Panc1 (cell line): Measurements from ENCODE around the gene NNMT. TPM values are rescaled to one million over a fixed set of nuclear protein-coding genes. Genes with fewer than 3 reads are reported as not detected.

ENCODE experiments used
- ATAC-seq: fragments of 200-7000 bp; cut with Tn5 transposase; 2 replicates; pipeline ENCODE4 v1.9.1; 2020; ENCODE audit warnings: mild to moderate bottlenecking, moderate library complexity
- BruUV-seq: library from RNA; stranded (reverse); fragments of 400-500 nt; replicated peaks from 2 replicates; lab custom pipeline; 2021; lab: Mats Ljungman, UMichigan
- CTCF ChIA-PET: fragments of 300-600 bp; sonication (Branson Sonifier 250); formaldehyde crosslinking; loops from one replicate; lab custom pipeline; 2022; ENCODE audit warnings: antibody characterized with exemption; lab: Charles Lee
- POLR2A ChIA-PET: fragments of 300-600 bp; sonication (Branson Sonifier 250); formaldehyde crosslinking; loops from one replicate; lab custom pipeline; 2022; ENCODE audit warnings: antibody characterized with exemption; lab: Charles Lee
- DNase-seq: peaks from one replicate; pipeline ENCODE4 v3.0.0-alpha.2; 2010; ENCODE audit warnings: low read depth, low spot score
- H3K27ac ChIP-seq: 2 replicates; pipeline ENCODE4 v1.5.1; 2011; ENCODE audit warnings: mild to moderate bottlenecking, low read length, inconsistent platforms
- H3K27me3 ChIP-seq: fragments of 200-500 bp; sonication (Bioruptor generic); 2 replicates; pipeline ENCODE4 v1.6.0; 2014; ENCODE audit warnings: low read length, inconsistent platforms; ENCODE audit not compliant: control insufficient read depth, insufficient read depth
- H3K36me3 ChIP-seq: fragments of 200-500 bp; sonication (Bioruptor generic); 2 replicates; pipeline ENCODE4 v1.5.1; 2014; ENCODE audit warnings: inconsistent platforms, mild to moderate bottlenecking, low read length, moderate library complexity; ENCODE audit not compliant: control insufficient read depth, insufficient read depth
- H3K4me1 ChIP-seq: 2 replicates; pipeline ENCODE4 v1.5.1; 2011; ENCODE audit warnings: inconsistent platforms, mild to moderate bottlenecking, low read length, moderate library complexity; ENCODE audit not compliant: control insufficient read depth, insufficient read depth
- H3K4me3 ChIP-seq, 2 experiments: 2 replicates each; pipeline ENCODE4 v1.5.1; 2011 to 2012; ENCODE audit warnings: low read depth in 2 of 2, low read length in 2 of 2, mild to moderate bottlenecking in 2 of 2, inconsistent platforms in 1 of 2, moderate library complexity in 1 of 2
- H3K9me3 ChIP-seq: fragments of 200-500 bp; sonication (Bioruptor generic); 2 replicates; pipeline ENCODE4 v1.5.1; 2014; ENCODE audit warnings: low read depth, mild to moderate bottlenecking, inconsistent platforms, low read length, moderate library complexity; ENCODE audit not compliant: control insufficient read depth, insufficient read depth
- POLR2AphosphoS5 ChIP-seq: IDR thresholded peaks from 2 replicates; pipeline ENCODE4 v1.6.1; 2012; ENCODE audit warnings: mild to moderate bottlenecking, low read depth, low read length, moderate library complexity
- SIN3A ChIP-seq: IDR thresholded peaks from 2 replicates; pipeline ENCODE4 v1.6.1; 2012; ENCODE audit warnings: low read depth, mild to moderate bottlenecking, low read length, moderate library complexity, borderline replicate concordance; ENCODE audit not compliant: insufficient read depth
- TCF7L2 ChIP-seq: IDR thresholded peaks from 2 replicates; pipeline ENCODE4 v1.6.1; 2011; ENCODE audit warnings: mild to moderate bottlenecking, low read depth, low read length, inconsistent platforms
- in situ Hi-C: cut with HindIII; loops from 2 replicates; pipeline ENCODE4 v1.10.0; 2016; ENCODE audit warnings: low sequenced_read_pairs, low pct_unique_long_range_greater_than_20kb
- intact Hi-C: fragments of 100-400 bp; cut with micrococcal nuclease; formaldehyde crosslinking; loops from one replicate; pipeline ENCODE4 v1.10.0; 2022; ENCODE audit not compliant: unreplicated experiment
- total RNA-seq: library from RNA; stranded (reverse); gene quantifications from one replicate; pipeline ENCODE4 v1.2.1, GENCODE V29; 2021; ENCODE audit not compliant: unreplicated experiment
- TF ChIP-seq, protein P1 (sequence below): fragments of 450-650 bp; IDR thresholded peaks from 2 replicates; pipeline ENCODE4 v1.5.1; 2017; ENCODE audit warnings: mild to moderate bottlenecking
- TF ChIP-seq, protein P2 (sequence below), 2 experiments: IDR thresholded peaks; 2 replicates each; pipeline ENCODE4 v1.6.1; 2011 to 2012; ENCODE audit warnings: low read depth in 2 of 2, control low read depth in 1 of 2, low read length in 1 of 2, mild to moderate bottlenecking in 1 of 2, moderate library complexity in 1 of 2; ENCODE audit not compliant: insufficient read depth in 1 of 2

The NNMT gene
- total RNA-seq, 1 experiment from 2014 or later = 1.7 TPM

DNA sequence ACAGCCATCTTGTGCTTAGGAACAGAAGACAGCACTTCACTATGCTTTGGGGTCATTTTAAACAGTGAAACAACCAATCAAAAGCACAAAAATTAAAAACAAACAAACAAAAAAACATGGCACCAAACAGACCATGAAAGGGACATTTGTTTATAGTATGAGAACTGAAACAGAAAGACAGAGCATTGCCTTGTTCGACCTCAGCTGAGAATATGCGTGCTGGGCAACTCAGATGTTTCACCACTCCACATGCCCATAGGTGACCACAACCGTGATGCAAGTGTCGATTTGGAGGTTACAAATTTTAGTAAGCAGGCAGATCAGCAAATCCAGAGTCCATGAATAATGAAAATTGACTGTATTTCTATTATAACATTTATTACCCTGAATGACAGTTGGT, 30.0 kb downstream of the NNMT start:
- ATAC-seq (no peak), DNase-seq (no peak)
- no peak for TF ChIP-seq POLR2AphosphoS5
- TF ChIP-seq, protein P1, sequence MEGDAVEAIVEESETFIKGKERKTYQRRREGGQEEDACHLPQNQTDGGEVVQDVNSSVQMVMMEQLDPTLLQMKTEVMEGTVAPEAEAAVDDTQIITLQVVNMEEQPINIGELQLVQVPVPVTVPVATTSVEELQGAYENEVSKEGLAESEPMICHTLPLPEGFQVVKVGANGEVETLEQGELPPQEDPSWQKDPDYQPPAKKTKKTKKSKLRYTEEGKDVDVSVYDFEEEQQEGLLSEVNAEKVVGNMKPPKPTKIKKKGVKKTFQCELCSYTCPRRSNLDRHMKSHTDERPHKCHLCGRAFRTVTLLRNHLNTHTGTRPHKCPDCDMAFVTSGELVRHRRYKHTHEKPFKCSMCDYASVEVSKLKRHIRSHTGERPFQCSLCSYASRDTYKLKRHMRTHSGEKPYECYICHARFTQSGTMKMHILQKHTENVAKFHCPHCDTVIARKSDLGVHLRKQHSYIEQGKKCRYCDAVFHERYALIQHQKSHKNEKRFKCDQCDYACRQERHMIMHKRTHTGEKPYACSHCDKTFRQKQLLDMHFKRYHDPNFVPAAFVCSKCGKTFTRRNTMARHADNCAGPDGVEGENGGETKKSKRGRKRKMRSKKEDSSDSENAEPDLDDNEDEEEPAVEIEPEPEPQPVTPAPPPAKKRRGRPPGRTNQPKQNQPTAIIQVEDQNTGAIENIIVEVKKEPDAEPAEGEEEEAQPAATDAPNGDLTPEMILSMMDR = no peak
- TF ChIP-seq TCF7L2 = no peak
- TF ChIP-seq SIN3A = no peak
- TF ChIP-seq, protein P2, sequence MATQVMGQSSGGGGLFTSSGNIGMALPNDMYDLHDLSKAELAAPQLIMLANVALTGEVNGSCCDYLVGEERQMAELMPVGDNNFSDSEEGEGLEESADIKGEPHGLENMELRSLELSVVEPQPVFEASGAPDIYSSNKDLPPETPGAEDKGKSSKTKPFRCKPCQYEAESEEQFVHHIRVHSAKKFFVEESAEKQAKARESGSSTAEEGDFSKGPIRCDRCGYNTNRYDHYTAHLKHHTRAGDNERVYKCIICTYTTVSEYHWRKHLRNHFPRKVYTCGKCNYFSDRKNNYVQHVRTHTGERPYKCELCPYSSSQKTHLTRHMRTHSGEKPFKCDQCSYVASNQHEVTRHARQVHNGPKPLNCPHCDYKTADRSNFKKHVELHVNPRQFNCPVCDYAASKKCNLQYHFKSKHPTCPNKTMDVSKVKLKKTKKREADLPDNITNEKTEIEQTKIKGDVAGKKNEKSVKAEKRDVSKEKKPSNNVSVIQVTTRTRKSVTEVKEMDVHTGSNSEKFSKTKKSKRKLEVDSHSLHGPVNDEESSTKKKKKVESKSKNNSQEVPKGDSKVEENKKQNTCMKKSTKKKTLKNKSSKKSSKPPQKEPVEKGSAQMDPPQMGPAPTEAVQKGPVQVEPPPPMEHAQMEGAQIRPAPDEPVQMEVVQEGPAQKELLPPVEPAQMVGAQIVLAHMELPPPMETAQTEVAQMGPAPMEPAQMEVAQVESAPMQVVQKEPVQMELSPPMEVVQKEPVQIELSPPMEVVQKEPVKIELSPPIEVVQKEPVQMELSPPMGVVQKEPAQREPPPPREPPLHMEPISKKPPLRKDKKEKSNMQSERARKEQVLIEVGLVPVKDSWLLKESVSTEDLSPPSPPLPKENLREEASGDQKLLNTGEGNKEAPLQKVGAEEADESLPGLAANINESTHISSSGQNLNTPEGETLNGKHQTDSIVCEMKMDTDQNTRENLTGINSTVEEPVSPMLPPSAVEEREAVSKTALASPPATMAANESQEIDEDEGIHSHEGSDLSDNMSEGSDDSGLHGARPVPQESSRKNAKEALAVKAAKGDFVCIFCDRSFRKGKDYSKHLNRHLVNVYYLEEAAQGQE (IDR thresholded peaks at IDR 0.05; ENCODE audit: insufficient read depth in 1 of 2, low read depth in 2 of 2, low read length in 1 of 2) = no peak
- in situ Hi-C loops = no loop called here
- intact Hi-C loops = no loop called here
- ChIA-PET CTCF (no interaction called here), POLR2A (no interaction called here)
- no TSS peak for BruUV-seq
- H3K9me3 ChIP-seq = peaks cover 8% of the 10 kb centered on the region; the same call in 1 of the 2 replicates
- H3K27me3 ChIP-seq = 0 out of 2 replicates have a peak, but pooled peaks cover 2% of the 10 kb centered on the region
- H3K4me3 ChIP-seq = no peak overlapping the region
- no peak overlapping the region for H3K27ac ChIP-seq
- H3K36me3 ChIP-seq = no peaks in the 10 kb centered on the region
- no peaks in the 10 kb centered on the region for H3K4me1 ChIP-seq

DNA sequence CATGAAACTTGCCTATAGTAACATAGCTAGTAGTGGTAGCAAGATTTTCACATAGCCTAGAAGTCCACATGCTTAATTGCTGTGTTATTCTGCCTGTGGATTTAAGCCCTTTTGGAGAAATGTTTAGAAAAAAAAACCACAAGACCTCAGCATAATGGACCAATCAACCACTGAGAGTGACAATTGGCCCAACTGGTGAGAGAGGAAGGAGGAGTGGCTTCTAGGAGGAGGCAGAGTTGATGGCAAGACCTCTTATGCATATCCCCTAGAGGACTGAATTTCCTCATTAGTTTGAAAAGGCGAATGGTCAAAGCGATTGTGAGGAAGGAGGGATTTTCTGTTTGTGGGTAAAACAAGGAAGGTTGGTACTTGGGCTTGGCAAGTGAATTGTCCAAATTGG, 30.6 kb downstream of the NNMT start:
- peaks cover 8% of the 10 kb centered on the region; the same call in 1 of the 2 replicates for H3K9me3 ChIP-seq
- no peak for ATAC-seq
- no peaks in the 10 kb centered on the region for H3K27me3 ChIP-seq
- POLR2A ChIA-PET = no interaction called here
- TF ChIP-seq, protein P2 (IDR thresholded peaks at IDR 0.05; ENCODE audit: insufficient read depth in 1 of 2, low read depth in 2 of 2, low read length in 1 of 2) = no peak
- TF ChIP-seq SIN3A (no peak), POLR2AphosphoS5 (no peak), TCF7L2 (no peak)
- TF ChIP-seq, protein P1 = no peak
- H3K27ac ChIP-seq = no peak overlapping the region
- intact Hi-C loops = no loop called here
- H3K4me3 ChIP-seq = no peak overlapping the region
- no peaks in the 10 kb centered on the region for H3K4me1 ChIP-seq
- in situ Hi-C loops = no loop called here
- no peaks in the 10 kb centered on the region for H3K36me3 ChIP-seq
- no TSS peak for BruUV-seq
- no peak for DNase-seq
- CTCF ChIA-PET = no interaction called here
